ENCODE results near the gene PLAC1. TPM values are rescaled to one million over a fixed set of nuclear protein-coding genes. Genes with fewer than 3 reads are reported as not detected.

PLAC1 gene
- total and polyA plus RNA-seq, 7 donors, result 0.06 to 1.4 TPM; not detected in 5

GRCh38 chrX:134572816-134573682, 85.2 kb downstream of the PLAC1 start:
- Histone ChIP-seq H3K9me3 (no peaks in the 10 kb centered on the region), H3K4me3 (no peak overlapping the region), H3K27ac (no peak overlapping the region), H3K27me3 (no peaks in the 10 kb centered on the region), H3K4me1 (no peaks in the 10 kb centered on the region), H3K36me3 (no peaks in the 10 kb centered on the region)
- TF ChIP-seq EP300 (IDR thresholded peaks at IDR 0.05) (no peak), POLR2AphosphoS5 (IDR thresholded peaks at IDR 0.05) (no peak), CTCF (IDR thresholded peaks at IDR 0.05) (no peak), POLR2A (IDR thresholded peaks at IDR 0.05) (no peak)
- no peak for DNase-seq
- intact Hi-C loops (cut with DNase I), result no loop called here
- 51 to 77% methylated on average over 5 of the region's 5 CpGs for WGBS, 2 donors

DNA sequence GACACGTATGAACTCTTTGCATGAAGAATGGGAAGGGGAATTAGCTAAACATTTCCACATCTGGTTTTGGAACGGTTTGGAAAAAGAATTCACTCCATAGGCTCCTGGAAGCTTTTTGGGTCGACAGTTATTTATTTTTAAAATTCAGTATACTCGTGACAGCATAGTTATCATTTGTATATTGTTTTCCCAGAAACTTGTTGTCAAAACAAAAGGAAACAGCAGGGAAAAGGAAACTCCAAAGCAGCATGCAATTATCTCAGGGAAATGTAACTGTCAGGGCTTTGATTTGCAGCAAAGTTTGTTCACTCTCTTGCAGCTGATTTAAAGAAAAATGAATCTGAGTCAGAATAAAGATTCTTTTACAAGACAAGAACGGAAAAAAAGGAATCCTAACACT, 86.5 kb downstream of the PLAC1 start:
- intact Hi-C loops (cut with DNase I), result no loop called here
- H3K27me3 ChIP-seq, result no peaks in the 10 kb centered on the region
- H3K27ac ChIP-seq, result no peak overlapping the region
- no peaks in the 10 kb centered on the region for H3K36me3 ChIP-seq
- no peak for DNase-seq
- TF ChIP-seq CTCF (IDR thresholded peaks at IDR 0.05), result no peak
- no peak for TF ChIP-seq POLR2A (IDR thresholded peaks at IDR 0.05)
- TF ChIP-seq EP300 (IDR thresholded peaks at IDR 0.05), result no peak
- no peak for TF ChIP-seq POLR2AphosphoS5 (IDR thresholded peaks at IDR 0.05)
- no peaks in the 10 kb centered on the region for H3K9me3 ChIP-seq
- 30 to 59% methylated on average over 5 of the region's 5 CpGs for WGBS, 2 donors
- no peaks in the 10 kb centered on the region for H3K4me1 ChIP-seq
- H3K4me3 ChIP-seq, result no peak overlapping the region

GRCh38 chrX:134570899-134571298, 87.4 kb downstream of the PLAC1 start:
- Histone ChIP-seq H3K9me3 (no peaks in the 10 kb centered on the region), H3K27me3 (no peaks in the 10 kb centered on the region), H3K4me3 (no peak overlapping the region), H3K27ac (no peak overlapping the region), H3K36me3 (no peaks in the 10 kb centered on the region), H3K4me1 (no peaks in the 10 kb centered on the region)
- intact Hi-C loops (cut with DNase I), result no loop called here
- WGBS, 2 donors, result 20 to 30% methylated on average over 2 of the region's 2 CpGs
- no peak for TF ChIP-seq EP300 (IDR thresholded peaks at IDR 0.05)
- TF ChIP-seq POLR2AphosphoS5 (IDR thresholded peaks at IDR 0.05), result no peak
- no peak for TF ChIP-seq CTCF (IDR thresholded peaks at IDR 0.05)
- no peak for TF ChIP-seq POLR2A (IDR thresholded peaks at IDR 0.05)
- DNase-seq, result no peak

GRCh38 chrX:134570509-134570846, 87.8 kb downstream of the PLAC1 start:
- H3K4me3 ChIP-seq, result no peak overlapping the region
- WGBS, 2 donors, result 49 to 61% methylated on average over 3 of the region's 3 CpGs
- intact Hi-C loops (cut with DNase I), result no loop called here
- H3K27me3 ChIP-seq, result no peaks in the 10 kb centered on the region
- no peak for DNase-seq
- no peak for TF ChIP-seq EP300 (IDR thresholded peaks at IDR 0.05)
- no peak for TF ChIP-seq CTCF (IDR thresholded peaks at IDR 0.05)
- TF ChIP-seq POLR2A (IDR thresholded peaks at IDR 0.05), result no peak
- TF ChIP-seq POLR2AphosphoS5 (IDR thresholded peaks at IDR 0.05), result no peak
- H3K36me3 ChIP-seq, result no peaks in the 10 kb centered on the region
- no peaks in the 10 kb centered on the region for H3K4me1 ChIP-seq
- H3K27ac ChIP-seq, result no peak overlapping the region
- H3K9me3 ChIP-seq, result no peaks in the 10 kb centered on the region

DNA sequence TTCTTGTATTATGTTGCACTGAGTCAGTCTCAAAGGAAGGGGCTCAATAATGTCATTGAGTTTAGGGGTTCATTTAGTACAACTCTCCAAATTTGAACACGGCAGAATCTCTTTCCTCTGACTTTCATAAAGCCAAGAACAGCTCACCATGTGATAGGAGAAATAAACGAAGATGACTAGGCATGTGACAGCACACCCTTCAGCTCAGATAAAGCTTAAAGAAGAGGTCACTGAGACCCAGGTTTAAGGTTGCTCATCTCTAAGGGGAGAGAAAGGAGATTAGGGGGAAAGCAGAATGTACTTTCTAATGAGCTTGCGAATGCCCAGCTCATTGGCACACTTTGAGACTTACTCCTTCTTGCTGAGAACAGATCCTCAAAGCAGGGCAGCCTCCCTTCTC, 89.0 kb downstream of the PLAC1 start:
- Histone ChIP-seq H3K4me1 (no peaks in the 10 kb centered on the region), H3K4me3 (no peak overlapping the region), H3K9me3 (no peaks in the 10 kb centered on the region), H3K27ac (no peak overlapping the region), H3K36me3 (no peaks in the 10 kb centered on the region), H3K27me3 (no peaks in the 10 kb centered on the region)
- no peak for DNase-seq
- intact Hi-C loops (cut with DNase I), result no loop called here
- no peak for TF ChIP-seq EP300 (IDR thresholded peaks at IDR 0.05)
- TF ChIP-seq POLR2A (IDR thresholded peaks at IDR 0.05), result no peak
- TF ChIP-seq POLR2AphosphoS5 (IDR thresholded peaks at IDR 0.05), result no peak
- no peak for TF ChIP-seq CTCF (IDR thresholded peaks at IDR 0.05)
- 74 to 88% methylated on average over 3 of the region's 3 CpGs for WGBS, 2 donors
